Stomach (tissue), 9 donors: ENCODE data around the gene KIAA1614. TPM values are rescaled to one million over a fixed set of nuclear protein-coding genes. Genes with fewer than 3 reads are reported as not detected.

Experiments
- DNase-seq, 2 donors: peaks; one replicate each; pipeline versions ENCODE4 v3.0.0 to v3.0.0-alpha.2; 2013 to 2019
- H3K27ac ChIP-seq, 5 donors: fragments of 200-600 bp in 4 of 5; sonication (generic) in 4 of 5; one replicate each; pipeline ENCODE4 v1.5.1; 2013 to 2019; ENCODE audit warnings: mild to moderate bottlenecking in 1 of 5, moderate library complexity in 1 of 5
- H3K27me3 ChIP-seq, 3 donors: fragments of 200-600 bp; sonication (generic); one replicate each; pipeline ENCODE4 v1.5.1; 2017 to 2019; ENCODE audit warnings: mixed run types in 1 of 3
- H3K36me3 ChIP-seq, 4 donors: fragments of 200-600 bp; sonication (generic); 1 replicate in 3 of 4; 2 replicates in 1 of 4; pipeline ENCODE4 v1.5.1; 2016 to 2019
- H3K4me1 ChIP-seq, 4 donors: fragments of 200-600 bp; sonication (generic); one replicate each; pipeline ENCODE4 v1.5.1; 2016 to 2019
- H3K4me3 ChIP-seq, 4 donors: fragments of 200-600 bp; sonication (generic) in 3 of 4; one replicate each; pipeline ENCODE4 v1.5.1; 2016 to 2019; ENCODE audit warnings: mild to moderate bottlenecking in 1 of 4
- H3K9me3 ChIP-seq, 4 donors: fragments of 200-600 bp; sonication (generic); one replicate each; pipeline ENCODE4 v1.5.1; 2016 to 2019
- EP300 ChIP-seq: sonication (generic); formaldehyde crosslinking; IDR thresholded peaks from one replicate; pipeline ENCODE4 v1.6.1; 2017; ENCODE audit warnings: antibody characterized with exemption
- POLR2A ChIP-seq, 4 donors: fragments of 450-650 bp; IDR thresholded peaks; one replicate each; pipeline ENCODE4 v1.6.1; 2016; ENCODE audit warnings: antibody characterized with exemption in 4 of 4, control low read depth in 2 of 4, mild to moderate bottlenecking in 1 of 4, moderate library complexity in 1 of 4
- POLR2AphosphoS5 ChIP-seq, 3 donors: sonication (generic); formaldehyde crosslinking; IDR thresholded peaks; one replicate each; pipeline ENCODE4 v1.6.1; 2016; ENCODE audit warnings: antibody characterized with exemption in 3 of 3
- WGBS, 5 donors: extraction: QIAGEN DNeasy Blood & Tissue Kit in 3 of 5; methylation state at CpG; one replicate each; pipeline versions ENCODE4 v1.1.5 to v1.1.7; 2013 to 2018; 5-methylcytosine and 5-hydroxymethylcytosine counted together
- intact Hi-C: fragments of 100-400 bp; cut with DNase I; formaldehyde crosslinking; loops from one replicate; pipeline ENCODE4 v1.15.1; 2023; ENCODE audit warnings: low total_unique reads
- polyA plus RNA-seq, 3 donors: library from polyadenylated mRNA; stranded (reverse); fragments of 200-250 nt; gene quantifications; one replicate each; pipeline ENCODE4 v1.2.3, GENCODE V29; 2013
- total RNA-seq, 5 donors: library from RNA; depleted of rRNA; stranded (reverse); fragments of >200 nt; gene quantifications; one replicate each; pipeline versions ENCODE4 v1.1.0 to v1.2.3, GENCODE V29; 2014 to 2016
- TF ChIP-seq, protein P1 (sequence below), 7 experiments: fragments of 450-650 bp in 4 of 7; fragments of 200-600 bp in 3 of 7; sonication (generic) in 3 of 7; IDR thresholded peaks; one replicate each; pipeline ENCODE4 v1.5.1; 2016 to 2019; ENCODE audit warnings: antibody characterized with exemption in 7 of 7, control low read depth in 2 of 7, mild to moderate bottlenecking in 1 of 7
- donor health status: healthy with polysubstance abuse.
- donor health status: Bipolar disorder and iron deficiency.
- donor health status: healthy.

The KIAA1614 gene
- total and polyA plus RNA-seq, 8 donors = under 0.01 to 6.1 (median 1.8) TPM; not detected in 1

DNA sequence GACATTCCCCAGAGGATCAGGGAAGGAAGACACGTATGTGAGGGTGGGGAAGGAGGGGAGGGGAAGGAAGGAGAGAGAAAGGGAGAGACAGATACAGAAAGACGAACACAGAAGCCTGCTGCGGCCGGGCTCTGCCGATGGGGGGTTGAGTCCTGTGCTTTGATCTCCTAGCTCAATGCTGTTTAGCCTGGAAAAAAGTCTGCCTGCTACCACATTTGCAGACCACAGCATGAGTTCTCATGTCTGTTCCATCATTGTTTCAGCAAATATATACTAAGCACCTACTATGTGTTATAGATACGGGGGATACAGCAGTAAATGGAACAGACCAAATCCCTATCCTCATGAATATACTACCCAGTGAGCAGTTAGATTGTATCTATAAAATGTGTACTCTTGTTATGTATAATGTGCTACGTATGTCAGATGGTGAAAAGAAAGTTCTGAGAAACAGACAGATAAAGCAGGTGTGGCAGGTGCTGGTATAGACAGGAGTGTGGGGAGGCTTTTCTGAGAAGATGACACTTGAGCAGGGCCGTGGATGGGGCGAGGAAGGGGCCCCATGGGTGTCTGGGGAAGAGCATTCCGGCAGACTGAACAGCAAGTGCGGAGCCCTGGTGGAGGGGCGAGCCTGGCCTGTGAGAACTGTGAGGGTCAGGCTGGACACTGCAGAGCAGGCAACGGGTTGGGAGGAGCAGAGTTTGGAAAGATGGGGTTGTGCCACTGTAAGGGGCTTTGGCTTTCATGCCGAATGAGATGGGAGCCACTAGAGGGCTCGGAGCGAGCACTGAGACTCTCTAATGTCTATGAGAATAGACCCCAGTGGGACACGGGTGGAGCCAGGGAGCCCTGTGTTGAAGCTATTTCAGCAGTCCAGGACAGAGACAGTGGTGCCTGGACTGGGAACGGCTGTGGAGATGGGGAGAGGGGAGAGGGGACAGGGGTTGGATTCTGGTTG lies 34.1 kb downstream of the KIAA1614 start:
- no peak overlapping the region for H3K4me3 ChIP-seq
- intact Hi-C loops = no loop called here
- peaks cover 0 to 11% (median 0%) of the 10 kb centered on the region in 4 donors for H3K9me3 ChIP-seq
- H3K4me1 ChIP-seq = no peaks in the 10 kb centered on the region
- WGBS, 5 donors = 84 to 88% (median 87%) methylated on average over 18 of the region's 18 CpGs
- TF ChIP-seq, protein P1, sequence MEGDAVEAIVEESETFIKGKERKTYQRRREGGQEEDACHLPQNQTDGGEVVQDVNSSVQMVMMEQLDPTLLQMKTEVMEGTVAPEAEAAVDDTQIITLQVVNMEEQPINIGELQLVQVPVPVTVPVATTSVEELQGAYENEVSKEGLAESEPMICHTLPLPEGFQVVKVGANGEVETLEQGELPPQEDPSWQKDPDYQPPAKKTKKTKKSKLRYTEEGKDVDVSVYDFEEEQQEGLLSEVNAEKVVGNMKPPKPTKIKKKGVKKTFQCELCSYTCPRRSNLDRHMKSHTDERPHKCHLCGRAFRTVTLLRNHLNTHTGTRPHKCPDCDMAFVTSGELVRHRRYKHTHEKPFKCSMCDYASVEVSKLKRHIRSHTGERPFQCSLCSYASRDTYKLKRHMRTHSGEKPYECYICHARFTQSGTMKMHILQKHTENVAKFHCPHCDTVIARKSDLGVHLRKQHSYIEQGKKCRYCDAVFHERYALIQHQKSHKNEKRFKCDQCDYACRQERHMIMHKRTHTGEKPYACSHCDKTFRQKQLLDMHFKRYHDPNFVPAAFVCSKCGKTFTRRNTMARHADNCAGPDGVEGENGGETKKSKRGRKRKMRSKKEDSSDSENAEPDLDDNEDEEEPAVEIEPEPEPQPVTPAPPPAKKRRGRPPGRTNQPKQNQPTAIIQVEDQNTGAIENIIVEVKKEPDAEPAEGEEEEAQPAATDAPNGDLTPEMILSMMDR (IDR thresholded peaks at IDR 0.05) = peak in 1 of 7 experiments; percentile 5
- TF ChIP-seq POLR2AphosphoS5 (IDR thresholded peaks at IDR 0.05) = no peak
- TF ChIP-seq POLR2A (IDR thresholded peaks at IDR 0.05) = no peak
- TF ChIP-seq EP300 = no peak
- no peaks in the 10 kb centered on the region for H3K27me3 ChIP-seq
- no peak overlapping the region for H3K27ac ChIP-seq
- no peak for DNase-seq
- peaks cover 4 to 75% (median 54%) of the 10 kb centered on the region in 4 donors for H3K36me3 ChIP-seq

- H3K4me3 ChIP-seq = no peak overlapping the region
- no peak overlapping the region for H3K27ac ChIP-seq
- H3K27me3 ChIP-seq = no peaks in the 10 kb centered on the region
- DNase-seq = no peak
- WGBS, 5 donors = 92 to 98% (median 96%) methylated on average over 6 of the region's 6 CpGs
- no peaks in the 10 kb centered on the region for H3K4me1 ChIP-seq
- intact Hi-C loops = no loop called here
- H3K9me3 ChIP-seq = peaks cover 0 to 11% (median 0%) of the 10 kb centered on the region in 4 donors
- TF ChIP-seq POLR2AphosphoS5 (IDR thresholded peaks at IDR 0.05) = no peak
- no peak for TF ChIP-seq EP300
- TF ChIP-seq, protein P1 (IDR thresholded peaks at IDR 0.05) = no peak
- TF ChIP-seq POLR2A (IDR thresholded peaks at IDR 0.05) = no peak
- H3K36me3 ChIP-seq = peaks cover 4 to 69% (median 47%) of the 10 kb centered on the region in 4 donors
These were observed 34.8 kb downstream of the KIAA1614 start for GRCh38 chr1:180947499-180947885.

- Histone ChIP-seq H3K36me3 (peaks cover 4 to 63% (median 46%) of the 10 kb centered on the region in 4 donors), H3K27ac (peak overlapping the region in 1 of 5 donors; percentile 51), H3K4me3 (no peak overlapping the region), H3K27me3 (no peaks in the 10 kb centered on the region), H3K9me3 (peaks cover 0 to 11% (median 0%) of the 10 kb centered on the region in 4 donors), H3K4me1 (peaks cover 0 to 2% (median 1%) of the 10 kb centered on the region in 4 donors)
- intact Hi-C loops = no loop called here
- DNase-seq = no peak
- 92 to 93% (median 93%) methylated on average over 12 to 22 of the region's 22 CpGs for WGBS, 5 donors
- TF ChIP-seq POLR2A (IDR thresholded peaks at IDR 0.05) (no peak), EP300 (no peak), POLR2AphosphoS5 (IDR thresholded peaks at IDR 0.05) (no peak)
- TF ChIP-seq, protein P1 (IDR thresholded peaks at IDR 0.05) = no peak
These were observed 35.4 kb downstream of the KIAA1614 start for GRCh38 chr1:180947901-180948640.
